ENCODE results near the gene FRS2.

- TF ChIP-seq PAX5 (IDR thresholded peaks at IDR 0.05; ENCODE audit: insufficient read depth, low read length, severe bottlenecking) (no peak), POLR2A (IDR thresholded peaks at IDR 0.05; ENCODE audit: low read depth, low read length) (no peak), POLR2AphosphoS5 (IDR thresholded peaks at IDR 0.05; ENCODE audit: low read depth, low read length) (no peak; the same call in 1 of the 2 replicates), TAF1 (IDR thresholded peaks at IDR 0.05; ENCODE audit: low read depth, low read length) (no peak), POU2F2 (IDR thresholded peaks at IDR 0.05; ENCODE audit: low read depth, low read length) (no peak)
Observed at GRCh38 chr12:69602954-69603353, 132.8 kb downstream of the FRS2 start.

All from GM12891 (cell line).